ENCODE measurements around the gene TMEM92. TPM values are rescaled to one million over a fixed set of nuclear protein-coding genes. Genes with fewer than 3 reads are reported as not detected.
"Not testable (repeated sequence)": the region's sequence is repeated elsewhere in the genome, so short reads cannot be mapped to it uniquely, and the experiment has no call there.

TMEM92 gene
- total and polyA plus RNA-seq, 3 experiments from 2014 or later: not detected

- DNase-seq: no peak
- Histone ChIP-seq H3K9me3 (ENCODE audit: low read length) (no peaks in the 10 kb centered on the region), H3K36me3 (ENCODE audit: insufficient read depth, low read length) (no peaks in the 10 kb centered on the region), H3K4me3 (ENCODE audit: low read length) (no peak overlapping the region), H3K4me1 (ENCODE audit: insufficient read depth, low read length) (no peaks in the 10 kb centered on the region), H3K27ac (ENCODE audit: low read depth, low read length) (no peak overlapping the region), H3K27me3 (ENCODE audit: insufficient read depth, low read length, poor library complexity, severe bottlenecking) (no peaks in the 10 kb centered on the region)
- POLR2A ChIA-PET: no interaction called here
- no peaks in the 10 kb centered on the region for H3K4me1 Mint-ChIP-seq
- H3K9me3 Mint-ChIP-seq: no peaks in the 10 kb centered on the region
- H3K27ac Mint-ChIP-seq: no peak overlapping the region
- no peak overlapping the region for H3K4me3 Mint-ChIP-seq
- CTCF ChIA-PET: interaction anchor here (1.0 to 1.6 kb wide), 4 partner anchors 8 to 218 kb away, joined by 3 to 7 read pairs (median 3); no protein-coding TSS in a partner anchor
- no peaks in the 10 kb centered on the region for H3K36me3 Mint-ChIP-seq
- peaks cover 10 to 48% of the 10 kb centered on the region in 2 donors for H3K27me3 Mint-ChIP-seq
These were observed 38.0 kb downstream of the TMEM92 start for GRCh38 chr17:50312308-50312707.

- no peaks in the 10 kb centered on the region for H3K4me1 Mint-ChIP-seq
- CTCF ChIA-PET: no interaction called here
These were observed 40.3 kb downstream of the TMEM92 start for GRCh38 chr17:50314456-50315011.

GRCh38 chr17:50316016-50316587 lies 41.8 kb downstream of the TMEM92 start:
- no peak overlapping the region for H3K4me3 ChIP-seq (ENCODE audit: low read length)
- Mint-ChIP-seq H3K9me3 (no peaks in the 10 kb centered on the region), H3K27ac (no peak overlapping the region), H3K36me3 (no peaks in the 10 kb centered on the region), H3K4me3 (no peak overlapping the region), H3K27me3 (peaks cover 8 to 28% of the 10 kb centered on the region in 2 donors), H3K4me1 (no peaks in the 10 kb centered on the region)
- no peaks in the 10 kb centered on the region for H3K9me3 ChIP-seq (ENCODE audit: low read length)
- H3K27ac ChIP-seq (ENCODE audit: low read depth, low read length): no peak overlapping the region
- no peak for DNase-seq
- POLR2A ChIA-PET: no interaction called here
- H3K36me3 ChIP-seq (ENCODE audit: insufficient read depth, low read length): no peaks in the 10 kb centered on the region
- CTCF ChIA-PET: interaction anchor here (1.0 kb wide), 1 partner anchor 22 kb away, joined by 3 read pairs; no protein-coding TSS in a partner anchor
- no peaks in the 10 kb centered on the region for H3K27me3 ChIP-seq (ENCODE audit: insufficient read depth, low read length, poor library complexity, severe bottlenecking)
- no peaks in the 10 kb centered on the region for H3K4me1 ChIP-seq (ENCODE audit: insufficient read depth, low read length)

More at GRCh38 chr17:50314456-50315011, 40.3 kb downstream of the TMEM92 start:
- no peak overlapping the region for H3K27ac ChIP-seq (ENCODE audit: low read depth, low read length)
- no peak for DNase-seq
- Mint-ChIP-seq H3K27me3 (peaks cover 7 to 36% of the 10 kb centered on the region in 2 donors), H3K27ac (no peak overlapping the region), H3K36me3 (no peaks in the 10 kb centered on the region), H3K4me3 (no peak overlapping the region), H3K9me3 (no peaks in the 10 kb centered on the region)
- no peaks in the 10 kb centered on the region for H3K9me3 ChIP-seq (ENCODE audit: low read length)
- no peak overlapping the region for H3K4me3 ChIP-seq (ENCODE audit: low read length)
- POLR2A ChIA-PET: no interaction called here
- no peaks in the 10 kb centered on the region for H3K36me3 ChIP-seq (ENCODE audit: insufficient read depth, low read length)
- no peaks in the 10 kb centered on the region for H3K4me1 ChIP-seq (ENCODE audit: insufficient read depth, low read length)
- H3K27me3 ChIP-seq (ENCODE audit: insufficient read depth, low read length, poor library complexity, severe bottlenecking): no peaks in the 10 kb centered on the region

GRCh38 chr17:50316660-50317059 lies 42.4 kb downstream of the TMEM92 start:
- CTCF ChIA-PET: interaction anchor here (1.0 to 1.1 kb wide), 2 partner anchors 22 to 81 kb away, joined by 3 to 4 read pairs; partner anchors contain the start of gene LRRC59
- POLR2A ChIA-PET: not testable (repeated sequence)

GRCh38 chr17:50317121-50317520 lies 42.9 kb downstream of the TMEM92 start:
- Mint-ChIP-seq H3K4me1 (no peaks in the 10 kb centered on the region), H3K9me3 (no peaks in the 10 kb centered on the region), H3K27me3 (peaks cover 8 to 20% of the 10 kb centered on the region in 2 donors), H3K36me3 (no peaks in the 10 kb centered on the region), H3K27ac (no peak overlapping the region), H3K4me3 (no peak overlapping the region)
- Histone ChIP-seq H3K4me3 (ENCODE audit: low read length) (no peak overlapping the region), H3K27ac (ENCODE audit: low read depth, low read length) (no peak overlapping the region), H3K4me1 (ENCODE audit: insufficient read depth, low read length) (no peaks in the 10 kb centered on the region), H3K27me3 (ENCODE audit: insufficient read depth, low read length, poor library complexity, severe bottlenecking) (no peaks in the 10 kb centered on the region), H3K9me3 (ENCODE audit: low read length) (no peaks in the 10 kb centered on the region), H3K36me3 (ENCODE audit: insufficient read depth, low read length) (no peaks in the 10 kb centered on the region)
- DNase-seq: no peak
- POLR2A ChIA-PET: no interaction called here
- CTCF ChIA-PET: interaction anchor here (1.1 kb wide), 1 partner anchor 80 kb away, joined by 4 read pairs; the partner anchor contains the start of gene LRRC59

More at GRCh38 chr17:50316660-50317059, 42.4 kb downstream of the TMEM92 start:
- not testable (repeated sequence) for H3K4me1 ChIP-seq (ENCODE audit: insufficient read depth, low read length); H3K27ac Mint-ChIP-seq; DNase-seq; H3K36me3 Mint-ChIP-seq; H3K4me3 Mint-ChIP-seq; H3K4me1 Mint-ChIP-seq; H3K27me3 ChIP-seq (ENCODE audit: insufficient read depth, low read length, poor library complexity, severe bottlenecking); H3K9me3 ChIP-seq (ENCODE audit: low read length); H3K4me3 ChIP-seq (ENCODE audit: low read length); H3K36me3 ChIP-seq (ENCODE audit: insufficient read depth, low read length); H3K27ac ChIP-seq (ENCODE audit: low read depth, low read length); H3K9me3 Mint-ChIP-seq
- peaks cover 8 to 22% of the 10 kb centered on the region in 2 donors for H3K27me3 Mint-ChIP-seq

DNA sequence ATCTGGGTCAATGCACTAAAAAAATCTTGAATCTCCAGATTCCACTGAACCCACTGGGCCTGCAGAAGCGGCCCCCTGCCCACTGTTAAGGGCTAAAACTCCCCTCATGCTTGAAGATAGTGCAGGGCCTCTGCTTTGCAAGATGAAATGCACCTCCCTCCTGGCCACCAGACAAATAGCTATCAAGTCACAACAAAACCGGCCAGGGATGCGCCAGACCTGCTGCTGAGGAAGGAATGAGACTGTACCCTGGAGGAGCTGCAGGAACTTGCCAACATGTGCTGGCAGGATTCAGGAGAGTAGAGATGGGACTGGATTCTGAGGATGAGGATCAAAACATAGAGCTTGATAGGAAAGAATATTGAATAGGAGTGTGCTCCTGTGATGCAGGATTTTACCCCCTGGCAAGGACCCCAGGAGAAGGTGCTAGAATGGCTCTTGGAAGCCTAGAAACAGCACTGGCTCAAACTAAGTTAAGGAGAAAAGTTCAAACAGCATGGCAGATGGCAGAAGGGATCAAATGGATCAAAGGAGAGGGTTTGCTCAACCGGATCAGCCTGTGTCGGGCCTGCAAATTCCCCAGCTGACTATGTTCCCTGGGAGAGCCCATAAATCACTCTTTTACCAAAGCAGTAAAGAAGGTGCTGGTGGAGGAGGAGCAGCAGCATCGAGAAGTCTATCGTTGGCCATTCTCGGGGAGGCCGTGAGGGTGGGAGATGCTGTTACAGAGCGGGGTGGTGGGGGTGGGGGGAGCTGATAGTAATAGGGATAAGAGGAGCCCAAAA lies 44.4 kb downstream of the TMEM92 start:
- H3K27me3 Mint-ChIP-seq: peaks cover 2 to 8% of the 10 kb centered on the region in 2 donors
- no peak for DNase-seq
- H3K27ac Mint-ChIP-seq: no peak overlapping the region
- no peak overlapping the region for H3K4me3 Mint-ChIP-seq
- no peak overlapping the region for H3K4me3 ChIP-seq (ENCODE audit: low read length)
- no peaks in the 10 kb centered on the region for H3K4me1 Mint-ChIP-seq
- no peaks in the 10 kb centered on the region for H3K36me3 ChIP-seq (ENCODE audit: insufficient read depth, low read length)
- no peaks in the 10 kb centered on the region for H3K27me3 ChIP-seq (ENCODE audit: insufficient read depth, low read length, poor library complexity, severe bottlenecking)
- no peak overlapping the region for H3K27ac ChIP-seq (ENCODE audit: low read depth, low read length)
- H3K9me3 Mint-ChIP-seq: no peaks in the 10 kb centered on the region
- no peaks in the 10 kb centered on the region for H3K9me3 ChIP-seq (ENCODE audit: low read length)
- CTCF ChIA-PET: no interaction called here
- H3K36me3 Mint-ChIP-seq: no peaks in the 10 kb centered on the region
- POLR2A ChIA-PET: no interaction called here
- no peaks in the 10 kb centered on the region for H3K4me1 ChIP-seq (ENCODE audit: insufficient read depth, low read length)

DNA sequence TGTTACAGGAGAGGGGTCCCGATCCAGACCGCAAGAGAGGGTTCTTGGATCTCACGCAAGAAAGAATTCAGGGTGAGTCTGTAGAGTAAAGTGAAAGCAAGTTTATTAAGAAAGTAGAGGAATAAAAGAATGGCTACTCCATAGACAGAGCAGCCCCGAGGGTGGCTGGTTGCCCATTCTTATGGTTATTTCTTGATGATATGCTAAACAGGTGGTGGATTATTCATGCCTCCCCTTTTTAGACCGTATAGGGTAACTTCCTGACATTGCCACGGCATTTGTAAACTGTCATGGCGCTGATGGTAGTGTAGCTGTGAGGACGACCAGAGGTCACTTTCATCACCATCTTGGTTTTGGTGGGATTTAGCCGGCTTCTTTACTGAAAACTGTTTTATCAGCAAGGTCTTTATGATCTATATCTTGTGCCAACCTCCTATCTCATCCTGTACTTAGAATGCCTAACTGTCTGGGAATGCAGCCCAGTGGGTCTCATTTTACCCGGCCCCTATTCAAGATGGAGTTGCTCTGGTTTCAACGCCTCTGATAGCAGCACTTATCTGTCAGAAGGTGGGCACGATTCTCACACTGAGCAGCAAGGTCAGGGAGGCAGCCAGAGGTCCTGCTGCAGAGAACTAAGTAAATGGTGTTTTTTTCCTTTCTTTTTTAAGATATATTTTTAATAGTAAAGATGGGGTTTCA lies 45.2 kb downstream of the TMEM92 start:
- Histone ChIP-seq H3K9me3 (ENCODE audit: low read length) (no peaks in the 10 kb centered on the region), H3K27ac (ENCODE audit: low read depth, low read length) (no peak overlapping the region), H3K27me3 (ENCODE audit: insufficient read depth, low read length, poor library complexity, severe bottlenecking) (no peaks in the 10 kb centered on the region), H3K36me3 (ENCODE audit: insufficient read depth, low read length) (no peaks in the 10 kb centered on the region), H3K4me1 (ENCODE audit: insufficient read depth, low read length) (no peaks in the 10 kb centered on the region), H3K4me3 (ENCODE audit: low read length) (no peak overlapping the region)
- ChIA-PET CTCF (interaction anchor here (1.0 kb wide), 1 partner anchor 7 kb away, joined by 3 read pairs; no protein-coding TSS in a partner anchor), POLR2A (no interaction called here)
- H3K4me1 Mint-ChIP-seq: no peaks in the 10 kb centered on the region
- no peak for DNase-seq
- H3K27me3 Mint-ChIP-seq: peaks cover 2 to 3% of the 10 kb centered on the region in 2 donors
- no peak overlapping the region for H3K27ac Mint-ChIP-seq
- H3K9me3 Mint-ChIP-seq: no peaks in the 10 kb centered on the region
- no peaks in the 10 kb centered on the region for H3K36me3 Mint-ChIP-seq
- H3K4me3 Mint-ChIP-seq: no peak overlapping the region

DNA sequence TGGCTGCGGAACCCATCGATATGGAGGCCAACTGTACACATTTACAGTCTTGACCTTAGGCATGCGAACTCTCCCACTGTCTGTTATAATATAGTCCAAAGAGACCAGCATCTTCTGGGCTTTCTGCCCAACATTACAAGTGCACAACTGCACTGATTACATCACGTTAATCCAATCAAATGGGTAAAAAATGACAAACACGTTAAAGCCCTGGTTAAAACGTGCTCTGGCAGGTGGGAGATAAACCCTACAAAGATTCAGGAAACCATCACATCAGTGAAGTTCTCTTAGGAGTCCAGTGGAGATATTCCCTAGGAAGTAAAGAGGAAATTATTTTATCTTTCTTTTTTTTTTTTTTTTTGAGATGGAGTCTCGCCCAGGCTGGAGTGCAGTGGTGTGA lies 48.0 kb downstream of the TMEM92 start:
- Histone ChIP-seq H3K4me1 (ENCODE audit: insufficient read depth, low read length) (no peaks in the 10 kb centered on the region), H3K9me3 (ENCODE audit: low read length) (no peaks in the 10 kb centered on the region), H3K36me3 (ENCODE audit: insufficient read depth, low read length) (no peaks in the 10 kb centered on the region), H3K27ac (ENCODE audit: low read depth, low read length) (no peak overlapping the region), H3K27me3 (ENCODE audit: insufficient read depth, low read length, poor library complexity, severe bottlenecking) (no peaks in the 10 kb centered on the region), H3K4me3 (ENCODE audit: low read length) (no peak overlapping the region)
- Mint-ChIP-seq H3K4me3 (no peak overlapping the region), H3K27me3 (peaks cover 0 to 2% of the 10 kb centered on the region in 2 donors), H3K9me3 (no peaks in the 10 kb centered on the region), H3K36me3 (no peaks in the 10 kb centered on the region), H3K27ac (no peak overlapping the region), H3K4me1 (no peaks in the 10 kb centered on the region)
- CTCF ChIA-PET: no interaction called here
- POLR2A ChIA-PET: no interaction called here
- no peak for DNase-seq

Data from CD8-positive, alpha-beta memory T cell (primary cell).